IMR-90 (cell line): ENCODE data around the gene C17orf107. TPM values are rescaled to one million over a fixed set of nuclear protein-coding genes. Genes with fewer than 3 reads are reported as not detected.
"Not testable (repeated sequence)": the region's sequence is repeated elsewhere in the genome, so short reads cannot be mapped to it uniquely, and the experiment has no call there.

Experiments
- ATAC-seq: fragments of 200-7000 bp; cut with Tn5 transposase; 2 replicates; pipeline ENCODE4 v1.9.1; 2020; ENCODE audit warnings: low read depth, mild to moderate bottlenecking, moderate library complexity
- BruUV-seq: library from RNA; stranded (reverse); fragments of 400-500 nt; replicated peaks from 2 replicates; lab custom pipeline; 2021; lab: Mats Ljungman, UMichigan
- CTCF ChIA-PET: fragments of 300-600 bp; formaldehyde crosslinking; extraction: SDS; loops from one replicate; lab custom pipeline; 2021; ENCODE audit warnings: antibody characterized with exemption; lab: Yijun Ruan, JAX
- POLR2A ChIA-PET: fragments of 300-600 bp; sonication (Branson Sonifier 250); formaldehyde crosslinking; loops from one replicate; lab custom pipeline; 2022; ENCODE audit warnings: antibody characterized with exemption; ENCODE audit not compliant: unreplicated experiment; lab: Charles Lee
- DNase-seq: peaks from one replicate; pipeline ENCODE4 v3.0.0; 2013
- H2AFZ ChIP-seq: replicated peaks from 2 replicates; pipeline ENCODE3; 2013; ENCODE audit warnings: low read length, mild to moderate bottlenecking; ENCODE audit not compliant: poor library complexity
- H2AK5ac ChIP-seq: 2 replicates; pipeline ENCODE4 v1.6.1; 2013; ENCODE audit warnings: low read depth, low read length, inconsistent platforms
- H2AK9ac ChIP-seq: replicated peaks from 2 replicates; pipeline ENCODE3; 2013; ENCODE audit warnings: mild to moderate bottlenecking, low read depth, low read length, moderate library complexity; ENCODE audit not compliant: poor library complexity
- H2BK120ac ChIP-seq: 2 replicates; pipeline ENCODE4 v1.6.1; 2013; ENCODE audit warnings: low read depth, low read length, inconsistent platforms
- H2BK15ac ChIP-seq: 3 replicates; pipeline ENCODE4 v1.6.1; 2013; ENCODE audit warnings: low read depth, low read length, inconsistent platforms
- H2BK20ac ChIP-seq: 2 replicates; pipeline ENCODE4 v1.6.1; 2013; ENCODE audit warnings: low read depth, mild to moderate bottlenecking, inconsistent platforms, low read length, moderate library complexity
- H2BK5ac ChIP-seq: 2 replicates; pipeline ENCODE4 v1.6.1; 2013; ENCODE audit warnings: mild to moderate bottlenecking, low read depth, low read length, inconsistent platforms; ENCODE audit not compliant: poor library complexity, severe bottlenecking
- H3K14ac ChIP-seq: replicated peaks from 2 replicates; pipeline ENCODE4 v1.6.1; 2013; ENCODE audit warnings: low read depth, low read length, inconsistent platforms
- H3K18ac ChIP-seq: 2 replicates; pipeline ENCODE4 v1.6.1; 2013; ENCODE audit warnings: low read depth, low read length, control low read depth
- H3K23ac ChIP-seq: 2 replicates; pipeline ENCODE4 v1.6.1; 2013; ENCODE audit warnings: low read depth, low read length, inconsistent platforms
- H3K27ac ChIP-seq: 2 replicates; pipeline ENCODE4 v1.5.1; 2013; ENCODE audit warnings: mild to moderate bottlenecking, control low read depth, low read length; ENCODE audit not compliant: insufficient read depth
- H3K27me3 ChIP-seq: 2 replicates; pipeline ENCODE4 v1.6.1; 2013; ENCODE audit warnings: low read length; ENCODE audit not compliant: control insufficient read depth, insufficient read depth
- H3K36me3 ChIP-seq: 2 replicates; pipeline ENCODE4 v1.6.1; 2013; ENCODE audit warnings: low read length, mixed read lengths; ENCODE audit not compliant: control insufficient read depth, insufficient read depth
- H3K4ac ChIP-seq: 2 replicates; pipeline ENCODE4 v1.6.1; 2013; ENCODE audit warnings: low read depth, low read length, inconsistent platforms
- H3K4me1 ChIP-seq: 2 replicates; pipeline ENCODE4 v1.6.1; 2013; ENCODE audit warnings: low read length, mixed read lengths; ENCODE audit not compliant: control insufficient read depth, insufficient read depth
- H3K4me2 ChIP-seq: 2 replicates; pipeline ENCODE4 v1.6.1; 2013; ENCODE audit warnings: low read depth, mild to moderate bottlenecking, control low read depth, low read length, moderate library complexity
- H3K4me3 ChIP-seq: 2 replicates; pipeline ENCODE4 v1.5.1; 2013; ENCODE audit warnings: low read depth, mild to moderate bottlenecking, control low read depth, low read length, moderate library complexity; ENCODE audit not compliant: insufficient read depth
- H3K56ac ChIP-seq: 2 replicates; pipeline ENCODE4 v1.6.1; 2013; ENCODE audit warnings: low read length, inconsistent platforms; ENCODE audit not compliant: insufficient read depth; ENCODE audit errors: extremely low read depth
- H3K79me1 ChIP-seq, 2 experiments: 2 replicates each; pipeline ENCODE4 v1.6.1; 2013; ENCODE audit warnings: low read length in 2 of 2, inconsistent platforms in 1 of 2, low read depth in 1 of 2
- H3K9ac ChIP-seq: 2 replicates; pipeline ENCODE4 v1.6.1; 2013; ENCODE audit warnings: low read depth, low read length, control low read depth
- H3K9me1 ChIP-seq: 2 replicates; pipeline ENCODE4 v1.6.1; 2013; ENCODE audit warnings: low read length, inconsistent platforms; ENCODE audit not compliant: insufficient read depth
- H3K9me3 ChIP-seq: 2 replicates; pipeline ENCODE4 v1.6.1; 2013; ENCODE audit warnings: low read length; ENCODE audit not compliant: control insufficient read depth, insufficient read depth
- H4K20me1 ChIP-seq: 2 replicates; pipeline ENCODE4 v1.6.1; 2013; ENCODE audit warnings: low read length, inconsistent platforms; ENCODE audit not compliant: insufficient read depth
- H4K5ac ChIP-seq: 2 replicates; pipeline ENCODE4 v1.6.1; 2013; ENCODE audit warnings: mild to moderate bottlenecking, low read depth, low read length, control low read depth
- H4K8ac ChIP-seq, 2 experiments: 2 replicates each; pipeline ENCODE4 v1.6.1; 2013; ENCODE audit warnings: low read depth in 2 of 2, low read length in 2 of 2, control low read depth in 1 of 2, inconsistent platforms in 1 of 2
- H4K91ac ChIP-seq: 2 replicates; pipeline ENCODE4 v1.6.1; 2013; ENCODE audit warnings: low read depth, low read length, inconsistent platforms; ENCODE audit not compliant: insufficient read depth
- BHLHE40 ChIP-seq: fragments of 150-350 bp; IDR thresholded peaks from 2 replicates; pipeline ENCODE4 v1.6.1; 2016; ENCODE audit warnings: mild to moderate bottlenecking, low read depth, low read length
- RFX5 ChIP-seq: IDR thresholded peaks from 2 replicates; pipeline ENCODE4 v1.8.0; 2012; ENCODE audit warnings: low read depth, mild to moderate bottlenecking, low read length, moderate library complexity
- WGBS, 2 experiments: methylation state at CpG; one replicate each; pipeline versions ENCODE4 v1.1.5 to v1.1.7; 2013; ENCODE audit warnings: missing lambda C conversion rate in 2 of 2; ENCODE audit not compliant: insufficient read length in 1 of 2; ENCODE audit errors: extremely low coverage in 2 of 2; 5-methylcytosine and 5-hydroxymethylcytosine counted together
- dilution Hi-C: fragments of 300-500 bp; cut with HindIII; formaldehyde crosslinking; loops from one replicate; pipeline ENCODE4 v1.14.3; 2018; ENCODE audit warnings: low sequenced_read_pairs; ENCODE audit not compliant: unreplicated experiment
- in situ Hi-C: fragments of 300-500 bp; cut with MboI; formaldehyde crosslinking; loops from 3 replicates; pipeline ENCODE4 v1.14.3; 2019; ENCODE audit warnings: low sequenced_read_pairs, inconsistent platforms, mixed read lengths
- intact Hi-C: fragments of 100-400 bp; cut with micrococcal nuclease; formaldehyde crosslinking; loops from 2 replicates; pipeline ENCODE4 v1.10.0; 2022
- polyA plus RNA-seq, 3 experiments: library from polyadenylated mRNA; depleted of rRNA; stranded (reverse); fragments of >200 nt; gene quantifications; 2 replicates each; pipeline ENCODE4 v1.2.3, GENCODE V29; 2012; ENCODE audit warnings: low replicate concordance in 1 of 3
- total RNA-seq: library from RNA; depleted of rRNA; stranded (reverse); fragments of >200 nt; gene quantifications from 2 replicates; pipeline ENCODE4 v1.2.3, GENCODE V29; 2012

The C17orf107 gene
- total and polyA plus RNA-seq, 2 of the 4 experiments (the other 2 are of a cell fraction) = 0.54 to 0.82 TPM

- H3K14ac ChIP-seq = no peak overlapping the region
- H3K56ac ChIP-seq = no peak overlapping the region
- no CpG with 5 or more reads among the region's 1 CpG for WGBS, 2 experiments
- H3K27me3 ChIP-seq = no peaks in the 10 kb centered on the region
- no peak overlapping the region for H2AFZ ChIP-seq
- DNase-seq (no peak), ATAC-seq (no peak)
- peaks cover 3% of the 10 kb centered on the region; the same call in 1 of the 2 replicates for H3K36me3 ChIP-seq
- H2BK120ac ChIP-seq = no peak overlapping the region
- ChIA-PET POLR2A (no interaction called here), CTCF (no interaction called here)
- no peak overlapping the region for H2BK5ac ChIP-seq
- H3K4me2 ChIP-seq = no peak overlapping the region
- no peak overlapping the region for H2BK15ac ChIP-seq
- no peaks in the 10 kb centered on the region for H3K9me3 ChIP-seq
- no peak overlapping the region for H3K4me3 ChIP-seq
- H2AK5ac ChIP-seq = no peak overlapping the region
- no peak overlapping the region for H4K8ac ChIP-seq
- H4K5ac ChIP-seq = no peak overlapping the region
- no peak overlapping the region for H3K9ac ChIP-seq
- TF ChIP-seq BHLHE40 (no peak), RFX5 (no peak)
- no peak overlapping the region for H3K23ac ChIP-seq
- in situ Hi-C loops = no loop called here
- no peak overlapping the region for H2AK9ac ChIP-seq
- H2BK20ac ChIP-seq = no peak overlapping the region
- no peak overlapping the region for H4K91ac ChIP-seq
- H3K79me1 ChIP-seq = peaks cover 3 to 42% of the 10 kb centered on the region in 2 experiments; a peak in 3 of 4 replicates
- intact Hi-C loops = no loop called here
- peaks cover 3% of the 10 kb centered on the region; the same call in 1 of the 2 replicates for H3K4me1 ChIP-seq
- no peak overlapping the region for H3K18ac ChIP-seq
- H3K9me1 ChIP-seq = peaks cover 3% of the 10 kb centered on the region; the same call in 1 of the 2 replicates
- peaks cover 29% of the 10 kb centered on the region for H4K20me1 ChIP-seq
- no TSS peak for BruUV-seq
- no peak overlapping the region for H3K27ac ChIP-seq
- dilution Hi-C loops = no loop called here
- no peak overlapping the region for H3K4ac ChIP-seq
These were observed 36.0 kb upstream of the C17orf107 start for GRCh38 chr17:4863321-4863720.

DNA sequence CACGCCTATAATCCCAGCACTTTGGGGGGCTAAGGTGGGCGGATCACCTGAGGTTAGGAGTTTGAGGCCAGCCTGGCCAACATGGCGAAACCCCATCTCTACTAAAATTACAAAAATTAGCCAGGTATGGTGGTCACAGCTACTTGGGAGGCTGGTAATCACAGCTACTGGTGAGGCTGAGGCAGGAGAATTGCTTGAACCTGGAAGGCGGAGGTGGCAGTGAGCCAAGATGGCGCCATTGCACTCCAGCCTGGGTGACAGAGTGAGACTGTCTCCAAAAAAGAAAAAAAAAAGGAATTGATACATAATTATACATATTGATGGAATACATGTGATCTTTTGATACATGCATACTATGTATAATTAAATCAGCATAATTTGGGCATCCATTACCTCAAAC lies 31.8 kb upstream of the C17orf107 start:
- H2BK15ac ChIP-seq, in situ Hi-C loops, H3K9me3 ChIP-seq, H3K56ac ChIP-seq, H3K4me1 ChIP-seq, H3K36me3 ChIP-seq, H3K23ac ChIP-seq, H3K18ac ChIP-seq, H4K5ac ChIP-seq, H3K4ac ChIP-seq, H2BK20ac ChIP-seq, H2BK5ac ChIP-seq, dilution Hi-C loops, H3K9me1 ChIP-seq, BruUV-seq, H4K8ac ChIP-seq, H2AK5ac ChIP-seq, H3K4me2 ChIP-seq, H3K27ac ChIP-seq, H3K14ac ChIP-seq, H2BK120ac ChIP-seq, intact Hi-C loops, H3K4me3 ChIP-seq, H2AK9ac ChIP-seq, H2AFZ ChIP-seq, H4K91ac ChIP-seq, H3K9ac ChIP-seq, DNase-seq, ATAC-seq, H3K27me3 ChIP-seq: not testable (repeated sequence)
- ChIA-PET CTCF (interaction anchor here (0.7 kb wide), 1 partner anchor 42 kb away, joined by 4 read pairs; no protein-coding TSS in a partner anchor), POLR2A (interaction anchor here (0.5 to 0.6 kb wide), 2 partner anchors 10 to 79 kb away, joined by 3 to 4 read pairs; no protein-coding TSS in a partner anchor)
- Histone ChIP-seq H3K79me1 (peaks cover 17 to 31% of the 10 kb centered on the region in 2 experiments; a peak in 3 of 4 replicates), H4K20me1 (peaks cover 13% of the 10 kb centered on the region; the same call in 1 of the 2 replicates)
- WGBS, 2 experiments = no CpG with 5 or more reads among the region's 5 CpGs
